ENCODE data around the gene CEP104. TPM values are rescaled to one million over a fixed set of nuclear protein-coding genes. Genes with fewer than 3 reads are reported as not detected.

The CEP104 gene
- total RNA-seq, 4 donors from 2014 or later = 18.7 to 24.4 (median 19.8) TPM

DNA sequence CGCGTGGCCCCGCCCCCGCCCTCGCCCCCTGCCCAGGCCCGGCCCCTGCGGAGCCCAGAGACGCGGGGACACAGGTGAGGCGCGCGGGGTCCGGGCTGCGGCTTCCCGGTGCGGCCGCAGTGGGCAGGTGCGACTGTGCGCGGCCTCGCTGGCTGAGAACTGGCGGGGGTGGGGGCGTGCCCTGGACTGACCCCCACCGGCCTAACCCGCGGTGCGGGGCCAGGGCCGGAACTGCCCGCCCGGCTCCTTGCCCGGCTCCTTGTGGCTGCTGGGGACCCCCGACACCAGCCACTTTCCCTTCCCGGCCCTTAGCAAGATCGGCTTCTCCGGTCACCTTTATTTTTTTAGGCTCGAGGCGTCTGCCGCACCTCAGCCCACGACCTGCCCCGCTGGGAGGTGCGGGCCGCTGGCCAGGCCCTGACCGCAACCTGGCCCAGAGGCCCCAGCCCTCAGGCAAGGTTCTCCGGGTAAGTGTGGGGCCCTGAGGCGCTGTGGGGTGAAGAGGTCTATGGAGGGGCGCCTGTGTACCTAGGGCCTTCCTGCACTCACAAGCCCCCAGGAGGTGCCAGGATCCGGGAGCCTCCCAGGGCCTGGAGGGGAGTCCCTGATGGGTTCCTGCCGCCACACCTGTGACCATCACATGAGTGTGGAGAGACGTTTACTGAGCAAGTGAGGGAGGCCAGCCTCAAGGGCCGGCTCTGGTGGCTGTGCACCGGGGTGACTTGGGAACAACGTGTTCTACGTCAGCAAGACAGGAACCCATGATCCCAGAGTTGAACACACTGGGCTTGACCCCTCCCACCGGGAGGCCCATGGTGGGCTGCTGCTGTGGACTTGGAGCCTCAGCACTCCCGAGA is 84.1 kb downstream of the CEP104 start, which contains the start of gene SMIM1:
Gene SMIM1, plus strand, starts transcription at position 35 of the 857 bp plus-strand sequence. CDS start 2,625 bp downstream, outside the sequence.
- Histone ChIP-seq H3K36me3 (no peaks in the 10 kb centered on the region), H3K27ac (peak within 1 kb of the TSS; percentile 28 to 90 (median 73)), H3K27me3 (peaks cover 0 to 36% (median 0%) of the 10 kb centered on the region in 4 donors), H3K4me3 (peak within 1 kb of the TSS; percentile 48 to 96 (median 59)), H3K4me1 (peaks cover 35 to 69% (median 39%) of the 10 kb centered on the region in 3 donors), H3K9me3 (no peaks in the 10 kb centered on the region)
- no peak for TF ChIP-seq CTCF (IDR thresholded peaks at IDR 0.05)
- TF ChIP-seq POLR2A (IDR thresholded peaks at IDR 0.05) = no peak
- intact Hi-C loops (cut with DNase I) = no loop called here
- WGBS, 2 donors = 40% methylated on average over 1 of the region's 55 CpGs; no CpG with 5 or more reads in 1 of the 2 donors
- no peak for DNase-seq

DNA sequence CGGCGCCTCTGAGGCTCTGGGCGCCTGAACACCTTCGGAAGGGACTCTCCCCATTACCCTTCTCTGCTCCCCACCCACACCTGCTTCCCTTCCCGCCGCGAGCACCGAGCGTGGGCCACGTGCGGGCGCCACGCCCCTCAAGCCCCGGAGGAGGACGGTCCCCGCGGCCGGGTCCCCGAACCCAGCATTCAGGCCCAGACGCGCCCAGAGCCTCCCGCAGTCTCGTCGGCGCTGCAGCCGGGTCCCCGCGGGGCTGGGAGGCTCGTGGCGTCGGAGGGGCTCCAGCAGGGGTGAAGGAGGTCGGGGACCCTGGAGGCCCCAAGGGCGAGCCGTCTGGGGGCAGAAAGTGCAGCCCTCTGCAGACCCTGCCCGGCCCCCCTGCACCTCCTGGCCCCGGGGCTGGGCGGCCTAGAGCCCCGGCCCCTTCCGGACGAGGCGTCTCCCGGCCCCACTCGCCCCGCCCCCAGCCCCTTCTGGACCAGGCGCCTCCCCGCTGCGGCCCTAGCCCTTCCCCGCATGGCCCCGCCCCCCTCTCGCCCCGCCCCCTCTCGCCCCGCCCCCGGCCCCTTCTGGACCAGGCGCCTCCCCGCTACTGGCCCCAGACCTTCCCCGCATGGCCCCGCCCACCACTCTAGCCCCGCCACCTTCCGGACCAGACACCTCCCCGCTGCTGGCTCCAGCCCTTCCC is 84.8 kb downstream of the CEP104 start:
- no peaks in the 10 kb centered on the region for H3K9me3 ChIP-seq

DNA sequence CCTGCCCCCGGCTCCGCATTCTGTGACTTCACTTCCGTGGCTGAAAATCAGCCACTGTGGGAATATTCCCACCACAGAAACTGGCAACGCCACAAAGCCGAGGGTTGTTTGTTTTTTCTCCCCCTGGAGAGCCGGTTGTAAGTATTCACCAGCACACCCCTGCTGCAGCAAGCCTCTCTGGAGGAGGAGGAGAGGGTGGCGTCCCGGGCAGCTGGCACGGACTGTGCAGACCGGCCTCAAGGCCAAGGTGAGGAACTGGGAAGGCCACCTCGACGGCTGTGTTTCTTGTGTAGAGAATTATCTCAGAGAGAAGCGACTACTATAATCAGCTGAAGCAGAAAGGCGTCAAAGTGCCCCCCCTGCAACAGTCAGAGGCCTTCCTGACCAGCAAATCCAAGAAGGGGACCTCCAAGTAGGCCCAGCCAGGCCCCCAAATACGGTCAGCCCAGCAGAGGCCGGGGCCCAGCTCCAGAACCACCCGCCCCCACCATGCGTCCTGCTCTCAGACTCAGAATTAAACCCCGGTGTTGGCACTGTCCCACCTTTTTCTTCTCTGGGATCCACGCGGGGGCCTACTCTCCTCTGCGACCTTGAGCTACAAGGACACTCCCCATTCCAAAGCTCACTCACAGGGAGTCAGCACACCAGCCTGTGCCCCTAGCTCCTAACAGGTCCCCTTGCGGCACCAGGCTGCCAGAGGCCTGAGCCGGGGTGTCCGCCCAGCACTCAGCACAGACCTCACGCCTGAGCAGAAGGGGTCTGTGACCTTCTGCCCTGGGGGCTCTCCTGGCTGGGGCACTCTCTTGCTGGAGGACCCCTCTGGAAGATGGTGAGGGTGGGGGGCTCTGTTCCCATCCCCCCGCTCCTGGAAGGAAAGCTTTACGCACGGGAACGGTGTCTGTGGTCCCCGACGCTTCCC is 85.6 kb downstream of the CEP104 start:
- no peaks in the 10 kb centered on the region for H3K36me3 ChIP-seq
- intact Hi-C loops (cut with DNase I) = no loop called here
- no peak for TF ChIP-seq POLR2A (IDR thresholded peaks at IDR 0.05)
- no peak for TF ChIP-seq CTCF (IDR thresholded peaks at IDR 0.05)
- WGBS, 2 donors = 38 to 53% methylated on average over 6 to 15 of the region's 32 CpGs
- H3K9me3 ChIP-seq = no peaks in the 10 kb centered on the region
- H3K4me3 ChIP-seq = peak overlapping the region; percentile 48 to 96 (median 59)
- peaks cover 26 to 53% (median 29%) of the 10 kb centered on the region in 3 donors for H3K4me1 ChIP-seq
- H3K27ac ChIP-seq = peak overlapping the region in 3 of 4 donors; percentile 9 to 67 (median 58)
- DNase-seq = no peak
- peaks cover 0 to 46% (median 0%) of the 10 kb centered on the region in 4 donors for H3K27me3 ChIP-seq

More for the DNA sequence above, 84.8 kb downstream of the CEP104 start:
- intact Hi-C loops (cut with DNase I) = no loop called here
- no peaks in the 10 kb centered on the region for H3K36me3 ChIP-seq
- TF ChIP-seq POLR2A (IDR thresholded peaks at IDR 0.05) = peak in 1 of 4 donors; percentile 51
- no peak for TF ChIP-seq CTCF (IDR thresholded peaks at IDR 0.05)
- H3K27me3 ChIP-seq = peaks cover 0 to 38% (median 0%) of the 10 kb centered on the region in 4 donors
- H3K4me1 ChIP-seq = peaks cover 33 to 61% (median 37%) of the 10 kb centered on the region in 3 donors
- peak overlapping the region; percentile 48 to 96 (median 59) for H3K4me3 ChIP-seq
- peak overlapping the region; percentile 9 to 90 (median 51) for H3K27ac ChIP-seq
- DNase-seq = peak; percentile 54
- no CpG with 5 or more reads among the region's 61 CpGs for WGBS, 2 donors

GRCh38 chr1:3770047-3770765 is 86.8 kb downstream of the CEP104 start:
- H3K36me3 ChIP-seq = no peaks in the 10 kb centered on the region
- intact Hi-C loops (cut with DNase I) = no loop called here
- WGBS, 2 donors = 80% methylated on average over 4 of the region's 16 CpGs; no CpG with 5 or more reads in 1 of the 2 donors
- no peak overlapping the region for H3K4me3 ChIP-seq
- H3K27ac ChIP-seq = no peak overlapping the region
- H3K9me3 ChIP-seq = no peaks in the 10 kb centered on the region
- no peak for DNase-seq
- H3K27me3 ChIP-seq = peaks cover 0 to 46% (median 0%) of the 10 kb centered on the region in 4 donors
- TF ChIP-seq CTCF (IDR thresholded peaks at IDR 0.05) (no peak), POLR2A (IDR thresholded peaks at IDR 0.05) (no peak)
- peaks cover 18 to 42% (median 18%) of the 10 kb centered on the region in 3 donors for H3K4me1 ChIP-seq
